NOMO-1 (cell line): Measurements from ENCODE around the gene RGR.

ENCODE experiments used
- DNase-seq, 2 experiments: peaks; one replicate each; lab custom pipeline; 2025; ENCODE audit not compliant: unreplicated experiment in 2 of 2; lab: John Stamatoyannopoulos, UW

Gene RGR

DNA sequence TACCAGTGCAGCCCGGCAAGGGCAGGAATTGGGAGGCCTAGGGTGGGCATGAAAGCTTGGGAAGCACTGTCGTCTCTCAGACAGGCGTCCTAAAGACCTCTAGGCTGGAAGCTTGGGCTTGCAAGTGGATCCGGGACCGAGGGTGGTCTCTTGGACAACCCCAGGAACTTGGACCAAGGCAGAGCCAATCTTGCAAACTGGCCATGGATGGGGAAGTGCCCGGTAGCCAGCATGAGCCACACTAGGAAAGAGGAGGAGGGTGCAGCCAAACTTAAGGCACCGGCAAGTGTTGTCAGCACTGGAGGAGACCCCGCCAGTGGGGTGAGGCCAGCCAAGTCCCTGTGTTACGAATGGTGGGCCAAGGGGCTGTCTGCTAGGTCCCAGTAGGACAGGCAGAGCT lies 28.0 kb upstream of the RGR start:
- DNase-seq, result no peak

- DNase-seq, result no peak
Observed at GRCh38 chr10:84217746-84218145, 27.1 kb upstream of the RGR start.

- DNase-seq, result no peak
Observed at GRCh38 chr10:84221916-84222315, 22.9 kb upstream of the RGR start.

DNA sequence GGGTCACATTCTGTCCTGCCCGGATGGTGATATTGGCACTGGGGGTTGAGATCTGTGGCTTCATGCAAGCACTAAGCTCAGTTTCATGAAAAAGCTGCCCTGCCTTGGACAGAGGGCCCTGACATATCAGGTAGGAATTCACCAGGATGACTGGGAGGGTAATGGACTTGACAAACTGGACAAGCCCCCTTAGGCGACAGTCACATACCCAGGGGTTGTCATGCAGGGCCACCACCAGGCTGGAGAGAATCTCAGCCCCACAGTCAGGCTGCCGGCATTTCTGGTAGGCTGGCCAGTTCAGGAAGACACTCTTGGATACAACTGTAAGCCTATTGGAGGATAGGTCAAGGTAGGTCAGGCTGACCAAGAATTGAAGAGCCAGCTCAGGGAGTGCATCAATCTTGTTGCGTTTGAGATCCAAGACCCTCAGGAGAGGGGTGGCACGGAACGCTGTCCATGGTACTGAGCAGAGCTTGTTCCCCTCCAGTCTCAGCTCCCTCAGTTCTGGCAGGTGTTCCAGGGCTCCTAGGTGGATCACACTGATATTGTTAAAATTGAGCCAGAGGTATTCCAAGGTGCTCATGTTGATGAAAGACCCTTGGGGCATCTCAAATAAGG lies 20.3 kb upstream of the RGR start:
- DNase-seq, result no peak

DNA sequence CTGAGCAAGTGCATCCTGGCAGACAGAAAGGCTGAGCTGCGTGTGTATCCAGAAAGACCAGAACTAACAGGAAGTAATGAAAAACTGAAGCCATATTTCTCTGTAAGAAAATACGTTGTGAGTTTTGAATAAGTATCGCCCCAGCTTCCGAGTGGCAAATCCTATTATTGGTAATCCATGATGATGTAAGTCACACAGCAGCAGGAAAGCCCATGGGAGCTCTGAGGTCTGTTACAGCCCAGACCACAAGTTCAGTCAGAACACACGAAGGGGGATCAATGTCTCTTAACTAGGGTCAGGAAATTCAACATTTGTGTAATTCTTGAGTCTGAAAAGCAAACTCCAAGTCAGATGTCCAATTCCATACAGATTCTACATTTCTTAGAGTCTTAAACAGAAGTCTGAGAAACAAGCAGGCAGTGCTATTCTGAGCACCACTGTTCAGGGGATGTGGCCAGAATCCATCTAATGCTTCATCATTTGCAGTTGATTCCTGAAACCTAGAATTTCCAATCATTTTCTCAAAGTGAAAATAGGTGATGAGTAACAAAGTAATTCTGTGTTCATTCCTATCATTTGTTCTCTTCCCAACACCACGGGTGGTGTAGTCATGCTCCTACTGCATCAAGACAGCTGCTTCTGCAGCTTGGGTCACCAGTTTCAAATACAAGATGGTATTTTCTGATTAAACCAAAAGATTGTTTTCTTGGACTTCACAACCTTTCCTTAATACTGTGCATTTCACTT lies 19.3 kb upstream of the RGR start, which contains the start of gene LRIT2:
LRIT2 (minus strand) TSS at position 118 of the 747 bp plus-strand sequence; CDS start at position 94, 24 bp downstream.
- DNase-seq, result no peak

DNA sequence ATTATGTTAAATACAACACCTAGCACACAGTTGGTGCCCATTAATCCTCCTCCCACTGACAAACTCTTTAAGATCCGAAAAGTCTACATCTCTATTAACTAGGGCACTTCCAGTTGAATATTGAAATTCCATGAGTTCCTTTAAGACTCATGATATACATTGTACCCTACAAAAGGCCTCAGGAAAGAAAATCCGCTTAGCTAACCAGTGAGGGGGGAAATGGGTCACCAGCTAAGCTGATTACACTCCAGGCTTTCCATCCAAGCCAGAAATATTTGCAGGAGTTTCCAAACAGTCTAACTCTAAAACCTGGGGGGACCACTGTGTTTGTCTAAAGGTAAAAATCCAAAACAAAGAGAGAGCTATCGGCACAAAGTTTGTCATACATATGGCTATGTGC lies 18.2 kb upstream of the RGR start:
- no peak for DNase-seq

DNA sequence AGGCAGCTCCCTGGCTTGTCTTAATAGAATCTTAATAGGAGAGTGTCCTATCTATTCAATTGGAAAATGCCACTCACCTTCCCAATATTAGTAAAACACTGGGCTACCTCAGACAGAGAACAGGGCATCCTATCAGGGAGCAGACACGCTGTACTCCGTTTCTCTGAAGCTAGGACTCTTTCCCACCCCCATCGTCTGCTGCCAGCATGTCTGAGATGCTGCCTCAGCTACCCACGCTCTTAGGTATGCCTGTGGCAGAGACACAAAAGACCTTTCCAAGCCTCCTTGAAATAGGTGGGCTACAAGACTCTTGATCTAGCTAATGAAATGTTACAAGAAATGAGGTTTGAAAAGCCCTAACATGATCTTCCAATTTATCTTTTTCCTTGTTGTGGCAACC lies 17.0 kb upstream of the RGR start:
- no peak for DNase-seq

GRCh38 chr10:84230359-84230758 lies 14.5 kb upstream of the RGR start:
- no peak for DNase-seq

GRCh38 chr10:84232376-84232775 lies 12.5 kb upstream of the RGR start:
- no peak for DNase-seq

- no peak for DNase-seq
Observed at GRCh38 chr10:84233940-84234339, 10.9 kb upstream of the RGR start.

GRCh38 chr10:84234479-84234878 lies 10.4 kb upstream of the RGR start:
- no peak for DNase-seq

DNA sequence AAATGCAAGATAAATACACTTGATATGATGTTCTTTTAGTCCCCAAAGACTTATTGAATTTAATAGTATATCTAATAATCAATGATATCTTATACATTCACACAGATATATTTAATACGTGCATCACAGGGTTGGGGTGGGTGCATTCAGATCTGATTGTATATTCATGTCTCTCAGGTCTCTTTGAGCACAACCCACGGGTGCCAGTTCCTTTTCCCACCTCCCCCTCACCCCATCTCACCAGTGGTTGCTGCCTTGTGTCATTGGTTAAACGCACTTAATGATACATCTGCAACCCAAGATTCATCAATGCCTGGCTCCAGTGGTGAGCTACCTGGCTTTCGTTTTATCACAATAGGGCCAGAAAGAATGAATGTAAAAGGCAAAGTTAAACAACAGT lies 9.8 kb upstream of the RGR start:
- DNase-seq, result no peak

- DNase-seq, result no peak
Observed at GRCh38 chr10:84236807-84237198, 8.1 kb upstream of the RGR start.

DNA sequence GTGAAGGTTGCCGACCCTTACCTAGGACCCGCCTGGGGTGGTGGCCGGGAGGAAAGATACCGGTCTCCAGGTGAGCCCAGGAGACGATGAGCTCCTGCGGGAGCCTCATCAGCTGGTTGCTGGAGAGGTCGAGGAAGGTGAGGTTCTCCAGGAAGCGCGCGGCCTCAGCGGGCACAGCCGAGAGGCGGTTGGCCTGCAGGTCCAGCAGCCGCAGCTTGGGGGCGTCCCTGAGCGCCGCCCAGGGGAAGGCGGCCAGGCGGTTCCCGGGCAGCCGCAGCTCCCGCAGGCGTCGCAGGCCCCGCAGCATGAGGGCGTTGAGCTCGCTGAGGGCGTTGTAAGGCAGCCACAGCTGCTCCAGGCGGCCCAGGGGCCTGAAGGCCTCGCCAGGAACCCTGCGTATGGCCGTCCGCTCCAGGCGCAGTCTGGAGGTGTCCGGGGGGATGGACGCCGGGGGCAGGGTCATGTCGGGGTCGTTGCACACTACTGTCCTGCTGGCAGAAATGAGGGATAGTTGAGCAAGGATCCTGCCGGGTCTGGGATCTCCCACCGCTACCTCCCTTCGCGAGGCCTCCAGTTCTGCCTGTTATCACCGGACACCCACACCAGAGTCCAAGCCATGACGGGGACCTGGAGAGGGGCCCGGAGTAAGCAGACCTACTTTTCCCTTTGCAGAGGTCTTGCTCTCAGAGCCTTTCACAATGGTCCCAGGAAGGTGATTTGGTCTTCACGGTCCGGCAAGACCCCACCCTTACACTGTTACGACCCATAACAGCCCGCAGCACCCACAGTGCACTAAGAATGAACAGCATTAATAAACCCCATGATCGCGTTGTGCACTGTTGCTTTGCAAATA lies 7.4 kb upstream of the RGR start:
- no peak for DNase-seq

GRCh38 chr10:84238909-84239308 lies 5.9 kb upstream of the RGR start:
- DNase-seq, result no peak

DNA sequence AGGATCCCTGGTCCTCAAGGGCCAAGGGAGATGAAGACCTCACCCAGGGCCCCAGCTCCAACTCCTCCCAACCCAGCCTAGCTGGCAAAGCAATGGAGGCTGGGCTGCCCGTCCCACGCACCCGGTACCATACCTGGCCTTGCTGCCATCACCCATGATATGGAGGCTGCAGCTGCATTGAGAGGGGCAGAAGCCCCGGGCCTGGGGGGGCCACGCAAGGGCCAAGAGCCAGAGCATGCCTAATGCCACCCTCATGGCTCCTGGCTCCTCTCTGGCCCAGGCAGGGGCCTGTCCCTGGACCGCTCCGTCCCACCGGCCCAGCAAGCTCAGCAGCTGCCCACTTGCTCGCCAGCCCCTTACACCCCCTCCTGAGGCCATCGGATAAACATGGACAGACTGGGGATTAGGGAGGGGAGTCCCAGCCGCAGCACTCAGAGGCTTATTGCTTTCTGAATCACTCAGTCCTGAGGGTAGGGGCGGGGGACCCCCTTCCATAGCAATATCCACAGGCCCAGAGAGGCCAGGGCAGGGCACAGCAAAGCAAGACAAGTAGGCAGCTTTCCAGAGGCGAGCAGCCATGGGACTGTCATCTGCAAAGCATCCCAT lies 3.6 kb upstream of the RGR start, which contains the start of gene LRIT1:
LRIT1 (minus strand) TSS at position 362 of the 606 bp plus-strand sequence; CDS start at position 255, 107 bp downstream.
- DNase-seq, result no peak

GRCh38 chr10:84243759-84244158 lies 1.1 kb upstream of the RGR start:
- no peak for DNase-seq

- DNase-seq, result no peak
Observed at GRCh38 chr10:84247496-84247895, 2.6 kb downstream of the RGR start.

DNA sequence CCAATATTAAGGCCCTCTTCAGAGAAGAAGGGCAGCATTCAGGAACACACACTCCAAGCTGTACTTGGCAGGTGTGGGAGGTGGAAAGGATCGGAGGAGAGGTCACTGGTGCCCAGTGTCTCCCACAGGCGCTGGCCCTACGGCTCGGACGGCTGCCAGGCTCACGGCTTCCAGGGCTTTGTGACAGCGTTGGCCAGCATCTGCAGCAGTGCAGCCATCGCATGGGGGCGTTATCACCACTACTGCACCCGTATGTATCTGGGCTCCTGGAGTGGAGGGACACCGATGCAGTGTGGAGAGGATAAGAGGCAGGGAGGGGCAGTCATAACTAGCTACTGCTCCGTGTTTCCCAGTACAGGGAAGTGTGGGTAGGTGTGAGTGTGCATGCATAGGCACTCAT lies 3.9 kb downstream of the RGR start:
- DNase-seq, result no peak

DNA sequence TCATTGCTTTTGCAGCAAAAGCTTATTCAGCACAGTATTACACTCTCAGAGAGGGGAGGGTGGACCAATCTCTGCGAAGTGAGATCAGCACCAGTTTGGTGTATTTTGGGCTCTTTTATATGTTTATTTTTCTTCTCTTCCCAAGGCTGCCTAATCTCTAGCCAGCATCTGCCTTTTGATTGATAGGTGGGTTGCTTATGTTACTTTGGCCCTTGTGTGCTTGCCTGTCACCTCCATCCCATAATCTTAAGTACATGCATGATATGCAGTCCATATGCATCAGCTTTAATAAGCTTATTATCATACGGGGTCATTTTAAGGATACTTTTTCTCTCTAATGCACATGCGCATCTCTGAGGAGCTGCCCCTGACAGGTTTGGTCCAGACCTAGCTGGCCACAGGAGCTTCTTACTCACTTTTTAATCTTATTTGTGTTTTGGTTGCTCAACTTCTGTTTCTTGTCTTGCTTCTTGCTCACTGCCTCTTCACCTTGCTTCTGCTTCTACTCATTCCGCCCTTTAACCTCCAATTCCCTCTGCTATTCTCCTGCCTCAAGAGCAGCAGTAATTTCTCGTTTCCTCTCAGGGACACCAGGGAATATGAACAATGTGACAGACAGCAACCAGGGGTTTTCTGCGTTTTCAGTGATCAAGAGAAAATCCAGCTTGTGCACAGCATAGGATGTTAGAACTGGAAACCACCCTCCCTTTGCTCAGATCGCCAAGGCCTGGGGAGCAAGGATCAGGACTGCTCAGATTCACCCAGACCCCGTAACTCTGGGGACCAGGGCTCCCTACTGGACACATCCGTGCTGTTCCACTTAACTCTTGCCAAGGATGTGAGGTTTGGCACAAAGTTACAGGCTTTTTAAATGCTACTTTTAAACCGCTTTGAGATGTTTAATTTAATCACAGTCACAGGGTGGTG lies 10.0 kb downstream of the RGR start:
- no peak for DNase-seq
